ENCODE results near the gene DSG2.
A peak's percentile ranks its signal among the peaks of the same experiment; 100 is the strongest.
"Not testable (repeated sequence)": the region's sequence is repeated elsewhere in the genome, so short reads cannot be mapped to it uniquely, and the experiment has no call there.

Gene DSG2

GRCh38 chr18:31497836-31498573 is at the start of gene DSG2:
Gene DSG2, plus strand, starts transcription at chr18:31498177. Its CDS starts 75 bp downstream, at chr18:31498252.
- DNase-seq = peak in 7 of 58 donors; percentile 6 to 17 (median 9)

GRCh38 chr18:31450409-31450808 is 47.6 kb upstream of the DSG2 start:
- no peak for DNase-seq

GRCh38 chr18:31451625-31452024 is 46.4 kb upstream of the DSG2 start:
- DNase-seq = no peak

GRCh38 chr18:31454066-31454708 is 43.8 kb upstream of the DSG2 start:
- DNase-seq = no peak

- DNase-seq = no peak
These were observed 28.3 kb upstream of the DSG2 start for GRCh38 chr18:31469629-31470028.

GRCh38 chr18:31478688-31479087 is 19.3 kb upstream of the DSG2 start:
- DNase-seq = no peak

- no peak for DNase-seq
These were observed 15.9 kb upstream of the DSG2 start for GRCh38 chr18:31482051-31482450.

- no peak for DNase-seq
These were observed 14.6 kb upstream of the DSG2 start for GRCh38 chr18:31483396-31483795.

- no peak for DNase-seq
These were observed 13.5 kb upstream of the DSG2 start for GRCh38 chr18:31484461-31484860.

- no peak for DNase-seq
These were observed 11.8 kb upstream of the DSG2 start for GRCh38 chr18:31486165-31486564.

GRCh38 chr18:31487246-31488015 is 10.5 kb upstream of the DSG2 start:
- peak in 11 of 58 donors; percentile 4 to 41 (median 10) for DNase-seq

GRCh38 chr18:31489311-31489710 is 8.7 kb upstream of the DSG2 start:
- no peak for DNase-seq

GRCh38 chr18:31490387-31490786 is 7.6 kb upstream of the DSG2 start:
- DNase-seq = no peak

GRCh38 chr18:31490833-31491232 is 7.1 kb upstream of the DSG2 start:
- DNase-seq = no peak

GRCh38 chr18:31491586-31491985 is 6.4 kb upstream of the DSG2 start:
- no peak for DNase-seq

GRCh38 chr18:31492671-31493070 is 5.3 kb upstream of the DSG2 start:
- DNase-seq = no peak

- DNase-seq = no peak
These were observed 4.8 kb upstream of the DSG2 start for GRCh38 chr18:31493171-31493570.

- no peak for DNase-seq
These were observed 4.0 kb upstream of the DSG2 start for GRCh38 chr18:31493941-31494340.

- DNase-seq = not testable (repeated sequence)
These were observed 3.2 kb upstream of the DSG2 start for GRCh38 chr18:31494705-31495244.

GRCh38 chr18:31497404-31497835 is 557 bp upstream of the DSG2 start:
- no peak for DNase-seq

- no peak for DNase-seq
These were observed 872 bp downstream of the DSG2 start for GRCh38 chr18:31498574-31499524.
